Stimulated activated CD4-positive, alpha-beta T cell treated with anti-CD3 and anti-CD28 coated beads, TNF-alpha, amount 100 ng/mL, for 48 hours (primary cell): ENCODE measurements around the gene ENPEP.

ENCODE experiments used
- DNase-seq, 3 donors: peaks; one replicate each; pipeline ENCODE4 v3.0.0-alpha.2; 2020; ENCODE audit warnings: low read depth in 3 of 3

ENPEP gene

GRCh38 chr4:110609044-110609750, 133.2 kb downstream of the ENPEP start:
- DNase-seq = no peak

GRCh38 chr4:110610620-110610939, 134.6 kb downstream of the ENPEP start:
- DNase-seq = no peak

- no peak for DNase-seq
Observed at GRCh38 chr4:110610940-110611831, 135.2 kb downstream of the ENPEP start.

- DNase-seq = no peak
Observed at GRCh38 chr4:110611968-110612447, 136.1 kb downstream of the ENPEP start.

- DNase-seq = no peak
Observed at GRCh38 chr4:110612631-110613269, 136.8 kb downstream of the ENPEP start.

- no peak for DNase-seq
Observed at GRCh38 chr4:110613745-110614144, 137.8 kb downstream of the ENPEP start.

GRCh38 chr4:110614173-110614963, 138.4 kb downstream of the ENPEP start:
- DNase-seq = no peak
